SK-N-SH treated with all-trans-retinoic acid at 6 μM for 48 hours (cell line): ENCODE data around the gene PIGS.

Experiments used
- ARNTL ChIP-seq: fragments of 450-650 bp; formaldehyde crosslinking; IDR thresholded peaks from 2 replicates; pipeline ENCODE4 v1.5.0; 2020; ENCODE audit warnings: low read depth, mild to moderate bottlenecking, moderate library complexity, borderline replicate concordance
- BACH2 ChIP-seq: fragments of 250-450 bp; sonication (Bioruptor Pico); IDR thresholded peaks from 2 replicates; pipeline ENCODE4 v1.9.0; 2021; ENCODE audit warnings: mild to moderate bottlenecking, borderline replicate concordance
- ESRRG ChIP-seq: fragments of 250-450 bp; sonication (Bioruptor Pico); IDR thresholded peaks from 2 replicates; pipeline ENCODE4 v1.6.1; 2021; ENCODE audit warnings: mild to moderate bottlenecking
- GLIS3 ChIP-seq: fragments of 250-450 bp; sonication (Bioruptor Pico); IDR thresholded peaks from 2 replicates; pipeline ENCODE4 v1.5.0; 2020; ENCODE audit warnings: mild to moderate bottlenecking, moderate library complexity
- ISL1 ChIP-seq: fragments of 250-450 bp; sonication (Bioruptor Pico); IDR thresholded peaks from 2 replicates; pipeline ENCODE4 v2.1.2; 2022; ENCODE audit warnings: mild to moderate bottlenecking, moderate library complexity
- OSR1 ChIP-seq: fragments of 250-450 bp; sonication (Bioruptor Pico); IDR thresholded peaks from 2 replicates; pipeline ENCODE4 v1.8.0; 2022; ENCODE audit warnings: moderate library complexity, mild to moderate bottlenecking, inconsistent platforms
- PATZ1 ChIP-seq: fragments of 250-450 bp; sonication (Bioruptor Pico); IDR thresholded peaks from 2 replicates; pipeline ENCODE4 v1.8.0; 2020; ENCODE audit warnings: mild to moderate bottlenecking, moderate library complexity, borderline replicate concordance
- PPARA ChIP-seq: fragments of 250-450 bp; sonication (Bioruptor Pico); IDR thresholded peaks from 2 replicates; pipeline ENCODE4 v1.5.0; 2020; ENCODE audit warnings: mild to moderate bottlenecking, borderline replicate concordance
- SNAI2 ChIP-seq: fragments of 250-450 bp; sonication (Bioruptor Pico); IDR thresholded peaks from 2 replicates; pipeline ENCODE4 v1.5.0; 2020; ENCODE audit warnings: mild to moderate bottlenecking, moderate library complexity
- ZC3H10 ChIP-seq: fragments of 250-450 bp; sonication (Bioruptor Pico); IDR thresholded peaks from 2 replicates; pipeline ENCODE4 v1.5.1; 2021; ENCODE audit warnings: mild to moderate bottlenecking, moderate library complexity
- ZFP30 ChIP-seq: fragments of 450-650 bp; formaldehyde crosslinking; IDR thresholded peaks from 2 replicates; pipeline ENCODE4 v1.5.0; 2022; ENCODE audit warnings: mild to moderate bottlenecking, moderate library complexity
- ZNF565 ChIP-seq: fragments of 450-650 bp; formaldehyde crosslinking; conservative IDR thresholded peaks from 2 replicates; pipeline ENCODE4 v1.5.0; 2020; ENCODE audit warnings: low read depth, mild to moderate bottlenecking, moderate library complexity
- ZNF8 ChIP-seq: fragments of 450-650 bp; formaldehyde crosslinking; IDR thresholded peaks from 2 replicates; pipeline ENCODE4 v1.5.0; 2020; ENCODE audit warnings: mild to moderate bottlenecking, moderate library complexity
- TF ChIP-seq, protein P1 (sequence below): fragments of 250-450 bp; sonication (Bioruptor Pico); IDR thresholded peaks from 2 replicates; pipeline ENCODE4 v1.5.1; 2020; ENCODE audit warnings: low read depth, mild to moderate bottlenecking, moderate library complexity

- TF ChIP-seq BACH2 (CRISPR knock-in tag) (no peak), ZNF8 (no peak), OSR1 (CRISPR knock-in tag) (no peak), GLIS3 (CRISPR knock-in tag) (no peak), SNAI2 (CRISPR knock-in tag) (no peak), ZFP30 (CRISPR knock-in tag) (no peak), PPARA (CRISPR knock-in tag) (no peak), ZNF565 (CRISPR knock-in tag) (no peak), ZC3H10 (CRISPR knock-in tag) (no peak), ARNTL (CRISPR knock-in tag) (no peak), PATZ1 (CRISPR knock-in tag) (no peak), ISL1 (no peak), ESRRG (CRISPR knock-in tag) (no peak)
- TF ChIP-seq, protein P1, sequence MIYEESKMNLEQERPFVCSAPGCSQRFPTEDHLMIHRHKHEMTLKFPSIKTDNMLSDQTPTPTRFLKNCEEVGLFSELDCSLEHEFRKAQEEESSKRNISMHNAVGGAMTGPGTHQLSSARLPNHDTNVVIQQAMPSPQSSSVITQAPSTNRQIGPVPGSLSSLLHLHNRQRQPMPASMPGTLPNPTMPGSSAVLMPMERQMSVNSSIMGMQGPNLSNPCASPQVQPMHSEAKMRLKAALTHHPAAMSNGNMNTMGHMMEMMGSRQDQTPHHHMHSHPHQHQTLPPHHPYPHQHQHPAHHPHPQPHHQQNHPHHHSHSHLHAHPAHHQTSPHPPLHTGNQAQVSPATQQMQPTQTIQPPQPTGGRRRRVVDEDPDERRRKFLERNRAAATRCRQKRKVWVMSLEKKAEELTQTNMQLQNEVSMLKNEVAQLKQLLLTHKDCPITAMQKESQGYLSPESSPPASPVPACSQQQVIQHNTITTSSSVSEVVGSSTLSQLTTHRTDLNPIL (CRISPR knock-in tag), result no peak
Measured at GRCh38 chr17:28524476-28525424, 46.6 kb downstream of the PIGS start.
